Measurements from ENCODE around the gene CLEC17A.
"Not testable (repeated sequence)": the region's sequence is repeated elsewhere in the genome, so short reads cannot be mapped to it uniquely, and the experiment has no call there.

Gene CLEC17A

DNA sequence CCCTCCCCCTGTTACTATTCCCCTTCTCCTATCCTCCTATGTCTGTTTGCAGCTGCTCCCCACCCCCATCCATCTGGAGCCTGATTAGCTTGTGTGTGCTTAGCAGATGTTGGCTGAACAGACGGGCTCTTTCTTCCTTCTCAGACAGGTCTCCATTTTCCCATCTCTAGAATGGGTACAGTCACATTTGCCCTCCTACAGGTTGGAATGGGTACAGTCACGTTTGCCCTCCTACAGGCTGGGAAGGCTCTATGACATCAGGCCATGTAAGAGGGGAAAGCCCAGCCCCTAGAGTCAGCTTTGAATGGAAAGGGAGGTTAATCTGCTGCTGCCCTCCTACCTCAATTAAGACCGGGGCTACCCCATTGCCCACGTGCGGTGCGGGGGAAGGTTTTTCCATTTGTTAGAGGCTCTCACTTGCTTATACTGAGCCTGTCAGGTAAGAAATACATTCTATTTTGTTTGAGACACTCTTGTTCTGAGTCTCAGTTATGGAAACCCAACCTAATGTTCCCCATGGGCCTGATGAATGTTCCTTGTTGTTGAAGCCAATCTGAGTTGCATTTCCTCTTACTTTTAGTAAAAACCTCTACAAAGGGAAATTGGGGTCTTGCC lies 2.2 kb upstream of the CLEC17A start:
- peak in 1 of 2 donors; percentile 27 for DNase-seq (ENCODE audit: low read depth in 2 of 2)

- DNase-seq (ENCODE audit: low read depth in 2 of 2): not testable (repeated sequence)
These were observed 1.5 kb downstream of the CLEC17A start for GRCh38 chr19:14584372-14584771.

GRCh38 chr19:14585187-14585586 lies 2.3 kb downstream of the CLEC17A start:
- peak in 1 of 2 donors; percentile 13 for DNase-seq (ENCODE audit: low read depth in 2 of 2)

GRCh38 chr19:14589433-14589832 lies 6.5 kb downstream of the CLEC17A start:
- not testable (repeated sequence) for DNase-seq (ENCODE audit: low read depth in 2 of 2)

- no peak for DNase-seq (ENCODE audit: low read depth in 2 of 2)
These were observed 12.7 kb downstream of the CLEC17A start for GRCh38 chr19:14595558-14595957.

DNA sequence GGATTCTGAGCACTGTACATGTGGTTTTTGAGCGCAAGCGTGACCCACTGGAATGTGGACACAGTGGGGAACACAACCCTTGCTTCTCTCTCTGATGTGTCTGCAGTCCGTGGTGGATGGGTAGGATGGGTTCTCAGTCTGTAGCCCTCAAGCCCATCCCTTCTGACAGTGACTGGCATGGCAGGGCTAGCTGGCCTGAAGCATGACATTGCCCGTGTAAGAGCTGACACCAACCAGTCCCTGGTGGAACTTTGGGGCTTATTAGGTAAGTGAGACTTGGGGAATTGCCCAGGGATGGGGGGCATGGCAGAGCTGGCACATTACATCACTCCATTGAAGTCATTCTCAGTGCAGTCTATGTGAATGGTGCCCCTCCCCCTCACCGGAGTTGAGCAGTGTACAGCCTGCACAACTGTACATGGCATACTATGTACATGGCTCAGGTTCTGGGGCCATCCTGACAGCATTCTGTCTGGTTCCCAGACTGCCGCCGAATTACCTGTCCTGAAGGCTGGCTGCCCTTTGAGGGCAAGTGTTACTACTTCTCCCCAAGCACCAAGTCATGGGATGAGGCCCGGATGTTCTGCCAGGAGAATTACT lies 16.8 kb downstream of the CLEC17A start:
- DNase-seq (ENCODE audit: low read depth in 2 of 2): no peak

- DNase-seq (ENCODE audit: low read depth in 2 of 2): no peak
These were observed 21.1 kb downstream of the CLEC17A start for GRCh38 chr19:14603990-14604387.

- DNase-seq (ENCODE audit: low read depth in 2 of 2): no peak
These were observed 23.7 kb downstream of the CLEC17A start for GRCh38 chr19:14606627-14607026.

DNA sequence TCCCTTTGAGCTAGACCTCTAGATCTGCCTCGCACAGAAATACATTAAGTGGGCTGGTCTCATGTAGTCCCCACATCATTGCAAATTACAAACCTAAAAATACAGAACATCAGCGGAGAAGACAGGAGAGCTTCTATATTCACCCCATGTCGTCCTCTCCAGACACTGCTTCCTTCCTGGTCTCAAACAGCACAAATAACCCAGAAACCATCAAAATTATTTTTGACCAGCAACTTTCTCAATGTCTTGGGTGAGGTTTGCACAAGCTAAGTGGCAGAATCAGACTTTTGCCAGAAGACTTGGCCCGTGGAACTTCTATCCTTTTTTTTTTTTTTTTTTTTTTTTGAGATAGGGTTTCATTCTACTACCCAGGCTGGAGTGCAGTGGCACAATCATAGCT lies 28.2 kb downstream of the CLEC17A start:
- no peak for DNase-seq (ENCODE audit: low read depth in 2 of 2)

GRCh38 chr19:14612242-14612641 lies 29.4 kb downstream of the CLEC17A start:
- not testable (repeated sequence) for DNase-seq (ENCODE audit: low read depth in 2 of 2)

DNA sequence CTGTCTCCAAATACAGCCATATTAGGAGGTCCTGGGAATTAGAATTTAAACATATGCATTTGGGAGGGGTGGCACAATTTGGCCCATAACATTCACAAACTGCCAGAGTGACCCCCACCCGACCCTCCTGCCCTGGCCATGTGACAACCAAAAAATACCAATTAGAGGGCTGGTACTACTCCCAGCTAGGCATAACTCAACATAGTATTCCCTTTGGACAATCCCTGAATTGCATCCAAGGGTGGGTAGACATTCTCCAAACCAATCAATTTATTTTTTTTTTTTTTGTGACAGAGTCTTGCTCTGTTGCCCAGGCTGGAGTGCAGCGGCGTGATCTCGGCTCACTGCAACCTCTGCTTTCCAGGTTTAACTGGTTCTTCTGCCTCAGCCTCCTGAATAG lies 29.8 kb downstream of the CLEC17A start:
- no peak for DNase-seq (ENCODE audit: low read depth in 2 of 2)

DNA sequence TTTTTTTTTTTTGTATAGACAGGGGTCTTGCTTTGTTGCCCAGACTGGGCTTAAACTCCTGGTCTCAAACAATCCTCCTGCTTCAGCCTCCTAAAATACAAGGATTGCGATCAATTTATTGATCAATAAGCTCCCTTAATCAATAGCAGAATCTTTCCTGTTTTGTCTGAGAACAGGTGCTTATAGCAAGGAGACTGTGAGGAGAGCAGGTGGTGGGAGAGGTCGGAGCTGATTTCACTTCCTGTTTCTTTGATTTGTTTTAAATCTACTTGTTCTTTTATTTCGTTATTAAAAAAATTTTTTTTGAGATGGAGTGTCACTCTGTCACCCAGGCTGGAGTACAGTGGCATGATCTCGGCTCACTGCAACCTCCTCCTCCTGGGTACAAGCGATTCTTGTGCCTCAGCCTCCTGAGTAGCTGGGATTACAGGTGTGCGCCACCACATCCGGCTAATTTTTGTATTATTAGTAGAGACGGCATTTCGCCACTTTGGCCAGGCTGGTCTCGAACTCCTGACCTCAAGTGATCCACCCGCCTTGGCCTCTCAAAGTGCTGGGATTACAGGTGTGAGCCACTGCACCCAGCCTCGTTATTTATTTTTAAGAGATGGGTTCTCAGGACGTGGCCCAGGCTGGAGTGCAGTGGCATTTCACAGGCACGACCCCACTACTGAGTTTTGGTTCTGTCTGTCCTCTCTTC lies 30.7 kb downstream of the CLEC17A start:
- DNase-seq (ENCODE audit: low read depth in 2 of 2): not testable (repeated sequence)

DNA sequence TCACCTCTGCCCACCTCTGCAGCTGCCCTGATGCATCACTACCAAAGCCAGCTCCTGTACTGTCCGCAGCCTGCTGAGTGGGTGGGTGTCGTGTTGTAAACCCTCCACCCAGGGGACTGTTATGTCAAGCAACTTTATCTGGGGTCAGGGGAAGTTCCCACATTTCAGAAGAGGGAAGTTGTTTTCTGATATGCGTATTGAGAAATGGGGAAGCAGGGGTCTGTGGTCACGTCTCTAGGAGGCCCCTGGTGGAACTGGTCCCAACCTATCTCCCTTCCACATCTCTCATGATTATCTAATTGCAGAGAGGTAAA lies 31.2 kb downstream of the CLEC17A start:
- DNase-seq (ENCODE audit: low read depth in 2 of 2): no peak

GRCh38 chr19:14615623-14616022 lies 32.7 kb downstream of the CLEC17A start:
- no peak for DNase-seq (ENCODE audit: low read depth in 2 of 2)

DNA sequence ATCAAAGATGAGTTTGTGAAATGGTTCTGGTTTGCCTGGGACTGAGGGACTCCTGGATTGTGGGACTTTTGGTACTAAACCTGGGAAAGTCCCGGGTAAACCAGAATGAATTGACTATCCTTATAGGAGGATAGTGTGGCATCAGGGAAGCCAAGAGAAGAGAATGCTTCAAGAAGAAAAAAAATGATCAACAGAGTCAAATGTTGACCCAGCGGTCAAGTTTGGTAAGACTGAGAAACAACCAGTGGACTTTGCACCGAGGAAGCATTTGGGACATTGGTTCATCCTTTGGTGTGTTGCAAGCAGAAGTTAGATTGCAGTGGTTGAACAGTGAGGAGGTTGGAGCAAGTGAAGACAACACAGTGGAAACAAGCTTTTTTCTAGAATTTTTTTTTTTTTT lies 33.5 kb downstream of the CLEC17A start:
- no peak for DNase-seq (ENCODE audit: low read depth in 2 of 2)

DNA sequence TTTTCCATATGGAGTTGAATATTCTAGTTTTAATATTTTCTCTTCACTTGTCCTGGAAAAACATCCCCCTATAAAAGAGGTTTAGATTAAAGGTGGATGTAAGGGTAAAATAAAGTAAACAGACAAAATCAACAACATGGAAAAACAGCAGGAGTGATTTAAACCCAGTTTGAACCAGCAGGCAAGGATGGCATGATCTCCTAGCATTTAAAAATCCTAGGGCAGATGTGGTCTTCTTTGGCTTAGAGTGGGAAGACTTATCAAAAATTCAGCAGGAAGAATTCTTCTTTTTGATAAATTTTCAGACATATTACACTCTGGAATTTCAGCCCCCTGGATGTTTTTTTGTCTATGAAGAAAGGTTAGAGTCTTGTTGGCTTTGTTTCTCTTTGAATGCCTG lies 36.5 kb downstream of the CLEC17A start:
- DNase-seq (ENCODE audit: low read depth in 2 of 2): no peak

- not testable (repeated sequence) for DNase-seq (ENCODE audit: low read depth in 2 of 2)
These were observed 41.6 kb downstream of the CLEC17A start for GRCh38 chr19:14624491-14624890.

GRCh38 chr19:14629557-14629956 lies 46.7 kb downstream of the CLEC17A start:
- DNase-seq (ENCODE audit: low read depth in 2 of 2): no peak

DNA sequence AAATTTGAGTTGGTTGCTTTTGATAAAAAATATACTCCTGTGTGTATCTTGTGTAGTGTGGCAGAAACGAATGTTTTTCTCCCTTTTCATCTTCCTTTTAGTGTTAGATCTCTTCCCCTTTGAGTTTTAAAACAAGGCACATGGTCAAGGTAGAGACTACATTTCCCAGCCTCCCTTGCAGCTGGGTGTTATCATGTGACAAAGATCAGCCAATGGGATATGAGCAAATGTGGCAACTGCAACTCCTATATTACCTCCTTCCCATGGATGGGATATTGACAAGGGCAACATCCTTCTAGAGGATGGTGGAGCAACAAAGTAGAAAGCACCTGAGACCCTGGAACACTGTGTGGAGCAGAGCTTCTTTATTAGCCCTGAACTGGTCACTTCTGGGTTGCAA lies 49.4 kb downstream of the CLEC17A start:
- DNase-seq (ENCODE audit: low read depth in 2 of 2): no peak

- no peak for DNase-seq (ENCODE audit: low read depth in 2 of 2)
These were observed 56.8 kb downstream of the CLEC17A start for GRCh38 chr19:14639536-14640277.

DNA sequence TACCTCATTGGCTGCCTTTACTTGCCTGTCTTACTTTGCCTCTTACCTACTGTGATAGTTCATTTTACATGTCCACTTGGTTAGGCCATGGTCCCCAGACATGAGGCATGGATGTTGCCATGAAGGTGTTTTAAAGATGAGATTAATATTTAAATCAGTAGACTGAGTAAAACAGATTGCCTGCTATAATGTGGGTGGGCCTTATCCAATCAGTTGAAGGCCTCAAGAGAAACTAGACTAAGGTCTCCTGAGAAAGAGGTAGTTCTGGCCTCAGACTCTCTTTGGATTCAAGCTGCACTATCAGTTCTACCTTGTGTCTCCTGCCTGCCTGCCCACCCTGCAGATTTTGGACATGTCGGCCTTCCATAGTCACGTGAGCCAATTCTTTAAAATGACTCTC lies 65.6 kb downstream of the CLEC17A start:
- no peak for DNase-seq (ENCODE audit: low read depth in 2 of 2)

GRCh38 chr19:14649020-14649419 lies 66.1 kb downstream of the CLEC17A start:
- no peak for DNase-seq (ENCODE audit: low read depth in 2 of 2)

- no peak for DNase-seq (ENCODE audit: low read depth in 2 of 2)
These were observed 67.3 kb downstream of the CLEC17A start for GRCh38 chr19:14650161-14650560.
